Activated CD4-positive, CD25-positive, alpha-beta regulatory T cell treated with anti-CD3 and anti-CD28 coated beads, Interleukin-2, amount 50 U/mL, for 72 hours (primary cell): ENCODE data around the gene GLI2.

Source experiments
- DNase-seq: peaks from one replicate; pipeline ENCODE4 v3.0.0; 2021

Gene GLI2

GRCh38 chr2:120735746-120736170 lies at the start of gene GLI2:
Gene GLI2 (plus strand): TSS chr2:120735868. CDS start chr2:120797321, 61,453 bp downstream.
- no peak for DNase-seq

- DNase-seq, result no peak
Measured at GRCh38 chr2:120685974-120686297, 49.7 kb upstream of the GLI2 start.

GRCh38 chr2:120686511-120687168 lies 49.0 kb upstream of the GLI2 start:
- no peak for DNase-seq

- DNase-seq, result no peak
Measured at GRCh38 chr2:120687210-120687609, 48.5 kb upstream of the GLI2 start.

- no peak for DNase-seq
Measured at GRCh38 chr2:120690521-120690920, 45.1 kb upstream of the GLI2 start.

GRCh38 chr2:120691410-120691809 lies 44.3 kb upstream of the GLI2 start:
- no peak for DNase-seq

- DNase-seq, result no peak
Measured at GRCh38 chr2:120692691-120693090, 43.0 kb upstream of the GLI2 start.

- no peak for DNase-seq
Measured at GRCh38 chr2:120693121-120693520, 42.5 kb upstream of the GLI2 start.

- no peak for DNase-seq
Measured at GRCh38 chr2:120694034-120694433, 41.6 kb upstream of the GLI2 start.

GRCh38 chr2:120697471-120697870 lies 38.2 kb upstream of the GLI2 start:
- DNase-seq, result no peak

GRCh38 chr2:120699292-120699691 lies 36.4 kb upstream of the GLI2 start:
- DNase-seq, result no peak

GRCh38 chr2:120700659-120701058 lies 35.0 kb upstream of the GLI2 start:
- no peak for DNase-seq

GRCh38 chr2:120701096-120701495 lies 34.6 kb upstream of the GLI2 start:
- DNase-seq, result no peak

GRCh38 chr2:120701499-120701898 lies 34.2 kb upstream of the GLI2 start:
- no peak for DNase-seq

GRCh38 chr2:120702061-120702460 lies 33.6 kb upstream of the GLI2 start:
- DNase-seq, result no peak

GRCh38 chr2:120702801-120703200 lies 32.9 kb upstream of the GLI2 start:
- DNase-seq, result no peak

GRCh38 chr2:120703330-120703994 lies 32.2 kb upstream of the GLI2 start:
- no peak for DNase-seq

- DNase-seq, result no peak
Measured at GRCh38 chr2:120704696-120705095, 31.0 kb upstream of the GLI2 start.

GRCh38 chr2:120707816-120708215 lies 27.9 kb upstream of the GLI2 start:
- no peak for DNase-seq

- DNase-seq, result no peak
Measured at GRCh38 chr2:120708944-120709607, 26.6 kb upstream of the GLI2 start.

GRCh38 chr2:120709608-120710041 lies 26.0 kb upstream of the GLI2 start:
- no peak for DNase-seq

GRCh38 chr2:120710256-120710655 lies 25.4 kb upstream of the GLI2 start:
- DNase-seq, result no peak

- no peak for DNase-seq
Measured at GRCh38 chr2:120711694-120712093, 24.0 kb upstream of the GLI2 start.

- DNase-seq, result no peak
Measured at GRCh38 chr2:120712180-120712681, 23.4 kb upstream of the GLI2 start.
